ENCODE data around the gene DIAPH3. TPM values are rescaled to one million over a fixed set of nuclear protein-coding genes. Genes with fewer than 3 reads are reported as not detected.

Gene DIAPH3
- polyA plus RNA-seq, 1 donor from 2014 or later: 0.37 TPM

GRCh38 chr13:59658027-59658737, 505.5 kb downstream of the DIAPH3 start:
- Histone ChIP-seq H3K79me2 (replicated peaks; ENCODE audit: insufficient read depth, low read length) (no peaks in the 10 kb centered on the region), H4K20me1 (ENCODE audit: insufficient read depth) (no peaks in the 10 kb centered on the region), H3K9ac (ENCODE audit: low read length) (no peak overlapping the region), H3K4me2 (ENCODE audit: low read length) (no peak overlapping the region), H3K9me2 (ENCODE audit: insufficient read depth, low read length) (no peaks in the 10 kb centered on the region), H3K9me3 (ENCODE audit: low read length) (no peaks in the 10 kb centered on the region), H3K4me3 (ENCODE audit: low read length) (no peak overlapping the region), H3K27me3 (ENCODE audit: insufficient read depth, low read depth, low read length) (no peaks in the 10 kb centered on the region), H3K36me3 (ENCODE audit: insufficient read depth, low read length) (no peaks in the 10 kb centered on the region), H2AFZ (ENCODE audit: low read depth, low read length) (no peak overlapping the region), H3F3A (ENCODE audit: insufficient read depth, low read length, poor library complexity, severe bottlenecking) (no peaks in the 10 kb centered on the region), H3K27ac (ENCODE audit: low read length) (no peak overlapping the region)
- TF ChIP-seq CTCF (IDR thresholded peaks at IDR 0.05; ENCODE audit: poor library complexity, severe bottlenecking): no peak
- no peak for TF ChIP-seq SMC3 (conservative IDR thresholded peaks at IDR 0.05; ENCODE audit: poor library complexity)
- no peak for TF ChIP-seq EZH2 (IDR thresholded peaks at IDR 0.05; ENCODE audit: borderline replicate concordance, insufficient read depth, low read length, poor library complexity, severe bottlenecking)
- TF ChIP-seq POLR2AphosphoS5 (IDR thresholded peaks at IDR 0.05): no peak
- TF ChIP-seq MXI1 (conservative IDR thresholded peaks at IDR 0.05; ENCODE audit: poor library complexity, severe bottlenecking): no peak
- no peak for TF ChIP-seq RAD21 (conservative IDR thresholded peaks at IDR 0.05)
- TF ChIP-seq TAF1 (IDR thresholded peaks at IDR 0.05; ENCODE audit: low read depth): no peak
- TF ChIP-seq REST (IDR thresholded peaks at IDR 0.05; ENCODE audit: borderline replicate concordance): no peak
- no peak for TF ChIP-seq EP300 (conservative IDR thresholded peaks at IDR 0.05; ENCODE audit: poor library complexity, severe bottlenecking)

- H3K79me2 ChIP-seq (replicated peaks; ENCODE audit: insufficient read depth, low read length): no peaks in the 10 kb centered on the region
- H3K27me3 ChIP-seq (ENCODE audit: insufficient read depth, low read depth, low read length): no peaks in the 10 kb centered on the region
- no peaks in the 10 kb centered on the region for H3K9me2 ChIP-seq (ENCODE audit: insufficient read depth, low read length)
- no peak overlapping the region for H2AFZ ChIP-seq (ENCODE audit: low read depth, low read length)
- no peak overlapping the region for H3K4me3 ChIP-seq (ENCODE audit: low read length)
- no peaks in the 10 kb centered on the region for H3K36me3 ChIP-seq (ENCODE audit: insufficient read depth, low read length)
- no peaks in the 10 kb centered on the region for H3F3A ChIP-seq (ENCODE audit: insufficient read depth, low read length, poor library complexity, severe bottlenecking)
- no peak overlapping the region for H3K4me2 ChIP-seq (ENCODE audit: low read length)
- no peaks in the 10 kb centered on the region for H4K20me1 ChIP-seq (ENCODE audit: insufficient read depth)
- H3K9ac ChIP-seq (ENCODE audit: low read length): no peak overlapping the region
- no peak overlapping the region for H3K27ac ChIP-seq (ENCODE audit: low read length)
- H3K9me3 ChIP-seq (ENCODE audit: low read length): no peaks in the 10 kb centered on the region
- TF ChIP-seq RAD21 (conservative IDR thresholded peaks at IDR 0.05) (no peak), SMC3 (conservative IDR thresholded peaks at IDR 0.05; ENCODE audit: poor library complexity) (no peak), EP300 (conservative IDR thresholded peaks at IDR 0.05; ENCODE audit: poor library complexity, severe bottlenecking) (no peak), REST (IDR thresholded peaks at IDR 0.05; ENCODE audit: borderline replicate concordance) (no peak), TAF1 (IDR thresholded peaks at IDR 0.05; ENCODE audit: low read depth) (no peak), MXI1 (conservative IDR thresholded peaks at IDR 0.05; ENCODE audit: poor library complexity, severe bottlenecking) (no peak), EZH2 (IDR thresholded peaks at IDR 0.05; ENCODE audit: borderline replicate concordance, insufficient read depth, low read length, poor library complexity, severe bottlenecking) (no peak), CTCF (IDR thresholded peaks at IDR 0.05; ENCODE audit: poor library complexity, severe bottlenecking) (no peak), POLR2AphosphoS5 (IDR thresholded peaks at IDR 0.05) (no peak)
Observed at GRCh38 chr13:59653916-59654315, 509.8 kb downstream of the DIAPH3 start.
